ENCODE measurements around the gene IHH.
A peak's percentile ranks its signal among the peaks of the same experiment; 100 is the strongest.

IHH gene

DNA sequence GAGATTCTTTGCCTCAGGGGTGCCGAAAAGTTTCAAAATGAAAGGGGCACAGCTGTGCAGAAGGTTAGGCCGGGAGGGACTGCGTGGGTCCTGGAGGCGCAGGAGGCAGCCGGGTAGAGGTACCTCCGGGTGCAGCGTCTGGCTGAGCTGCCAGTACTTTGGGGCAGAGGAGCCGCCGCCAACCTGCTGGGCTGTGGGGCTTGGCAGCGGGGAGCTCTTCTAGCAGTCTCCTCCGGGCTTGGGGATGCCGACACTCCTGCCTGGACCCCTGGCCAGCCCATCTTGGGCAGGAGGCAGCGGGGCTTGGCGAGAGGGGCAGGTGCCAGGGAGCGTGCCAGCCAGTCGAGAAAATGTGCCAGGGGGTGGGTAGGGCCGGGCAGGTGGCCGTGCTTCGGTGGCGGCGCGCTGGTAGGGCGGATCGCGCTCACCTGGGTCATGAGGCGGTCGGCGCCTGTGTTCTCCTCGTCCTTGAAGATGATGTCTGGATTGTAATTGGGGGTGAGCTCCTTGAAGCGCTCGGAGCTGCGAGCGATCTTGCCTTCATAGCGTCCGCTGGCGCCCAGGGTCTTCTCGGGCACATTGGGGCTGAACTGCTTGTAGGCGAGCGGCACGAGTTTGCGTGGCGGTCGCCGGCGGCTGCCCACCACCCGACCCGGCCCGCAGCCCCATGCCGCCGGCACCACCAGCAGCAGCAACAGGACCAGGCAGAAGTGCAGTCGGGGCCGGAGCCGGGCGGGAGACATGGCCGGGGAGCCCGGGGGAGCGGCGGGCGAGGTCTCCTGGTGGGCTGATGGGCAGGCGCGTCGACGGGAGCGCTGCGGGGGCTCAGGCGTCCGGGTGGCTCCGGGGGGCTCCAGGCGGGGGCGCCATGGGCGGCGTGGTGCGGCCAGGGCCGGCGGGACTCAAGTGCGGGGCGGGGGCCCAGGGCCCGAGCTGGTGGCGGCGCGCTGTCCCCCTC lies 717 bp downstream of the IHH start:
- peak overlapping the region; percentile 6 for H3K4me3 ChIP-seq (ENCODE audit: insufficient read length, low read depth)
- peak; percentile 87 for TF ChIP-seq SUZ12 (IDR thresholded peaks at IDR 0.05; ENCODE audit: extremely low read depth, insufficient read depth, insufficient read length)
- no peak for TF ChIP-seq YY1 (IDR thresholded peaks at IDR 0.05; ENCODE audit: insufficient read depth, insufficient read length)
- no peak for TF ChIP-seq ZNF274 (IDR thresholded peaks at IDR 0.05; ENCODE audit: low read depth, low read length)

GRCh38 chr2:219059375-219059724 lies 1.4 kb downstream of the IHH start:
- H3K4me3 ChIP-seq (ENCODE audit: insufficient read length, low read depth) = no peak overlapping the region
- no peak overlapping the region for H3K9ac ChIP-seq (ENCODE audit: insufficient read length, low read depth)
- DNase-seq (ENCODE audit: low read depth, low spot score) = no peak
- H3K27me3 ChIP-seq (ENCODE audit: insufficient read depth, insufficient read length) = peaks cover 95% of the 10 kb centered on the region
- H3K4me1 ChIP-seq (ENCODE audit: insufficient read depth, insufficient read length) = peaks cover 8% of the 10 kb centered on the region
- peaks cover 9% of the 10 kb centered on the region; the same call in 1 of the 2 replicates for H3K9me3 ChIP-seq (ENCODE audit: insufficient read depth, low read length)
- TF ChIP-seq YY1 (IDR thresholded peaks at IDR 0.05; ENCODE audit: insufficient read depth, insufficient read length) (no peak), ZNF274 (IDR thresholded peaks at IDR 0.05; ENCODE audit: low read depth, low read length) (no peak), SUZ12 (IDR thresholded peaks at IDR 0.05; ENCODE audit: extremely low read depth, insufficient read depth, insufficient read length) (no peak)
- H3K36me3 ChIP-seq (ENCODE audit: insufficient read depth, insufficient read length, low read length) = no peaks in the 10 kb centered on the region

More for the DNA sequence above, 717 bp downstream of the IHH start:
- Histone ChIP-seq H3K9me3 (ENCODE audit: insufficient read depth, low read length) (peaks cover 9% of the 10 kb centered on the region; the same call in 1 of the 2 replicates), H3K4me1 (ENCODE audit: insufficient read depth, insufficient read length) (peaks cover 8% of the 10 kb centered on the region), H3K36me3 (ENCODE audit: insufficient read depth, insufficient read length, low read length) (no peaks in the 10 kb centered on the region), H3K9ac (ENCODE audit: insufficient read length, low read depth) (peak overlapping the region; percentile 47), H3K27me3 (ENCODE audit: insufficient read depth, insufficient read length) (peaks cover 93% of the 10 kb centered on the region)
- DNase-seq (ENCODE audit: low read depth, low spot score) = no peak

- Histone ChIP-seq H3K4me3 (ENCODE audit: insufficient read length, low read depth) (no peak overlapping the region), H3K36me3 (ENCODE audit: insufficient read depth, insufficient read length, low read length) (no peaks in the 10 kb centered on the region), H3K27me3 (ENCODE audit: insufficient read depth, insufficient read length) (peaks cover 92% of the 10 kb centered on the region), H3K4me1 (ENCODE audit: insufficient read depth, insufficient read length) (peaks cover 8% of the 10 kb centered on the region), H3K9me3 (ENCODE audit: insufficient read depth, low read length) (peaks cover 9% of the 10 kb centered on the region; the same call in 1 of the 2 replicates), H3K9ac (ENCODE audit: insufficient read length, low read depth) (no peak overlapping the region)
- no peak for DNase-seq (ENCODE audit: low read depth, low spot score)
- TF ChIP-seq YY1 (IDR thresholded peaks at IDR 0.05; ENCODE audit: insufficient read depth, insufficient read length) (no peak), SUZ12 (IDR thresholded peaks at IDR 0.05; ENCODE audit: extremely low read depth, insufficient read depth, insufficient read length) (no peak), ZNF274 (IDR thresholded peaks at IDR 0.05; ENCODE audit: low read depth, low read length) (no peak)
Observed at GRCh38 chr2:219058541-219059374, 2.0 kb downstream of the IHH start.

DNA sequence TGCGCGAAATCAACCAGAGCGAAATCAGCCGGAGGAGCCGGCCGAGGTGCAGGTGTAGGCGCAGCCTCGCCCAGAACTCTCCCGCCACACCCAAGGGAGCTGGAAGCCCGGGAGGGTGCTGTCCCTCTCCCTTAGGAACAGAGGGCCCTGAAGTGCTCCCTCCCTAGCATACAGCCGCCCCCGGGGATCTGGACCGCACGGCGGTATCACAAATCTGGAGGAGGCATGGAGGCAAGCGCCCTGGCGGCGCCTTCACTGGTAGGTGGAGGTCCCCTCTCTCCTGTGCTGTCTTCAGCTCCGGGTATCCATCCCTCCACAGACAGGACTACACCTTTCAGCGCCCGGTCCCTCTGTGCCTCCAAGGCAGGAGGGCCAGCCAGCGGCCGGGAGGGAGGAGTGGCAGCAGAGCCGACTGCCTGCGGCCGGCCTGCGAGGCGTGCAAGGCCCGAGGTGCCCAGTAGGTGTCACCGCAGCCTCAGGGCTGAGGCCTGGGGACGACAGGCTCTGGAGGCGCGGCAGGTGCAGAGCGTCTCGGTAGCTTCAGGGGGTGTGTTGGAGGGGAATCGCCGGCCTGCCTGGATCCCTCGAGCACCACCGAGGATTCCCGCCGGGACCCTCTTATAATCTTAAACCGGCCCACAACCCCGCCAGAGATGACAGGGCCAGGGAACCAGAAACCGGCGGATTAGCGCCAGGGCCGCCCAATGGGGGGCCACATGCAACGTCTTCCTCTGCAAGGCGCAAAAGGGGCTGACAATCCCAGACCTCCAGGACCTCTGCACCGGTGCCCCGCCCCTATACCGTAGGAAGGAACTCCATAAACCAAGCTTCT lies 2.8 kb downstream of the IHH start:
- no peak for TF ChIP-seq YY1 (IDR thresholded peaks at IDR 0.05; ENCODE audit: insufficient read depth, insufficient read length)
- TF ChIP-seq ZNF274 (IDR thresholded peaks at IDR 0.05; ENCODE audit: low read depth, low read length) = no peak
- no peak for TF ChIP-seq SUZ12 (IDR thresholded peaks at IDR 0.05; ENCODE audit: extremely low read depth, insufficient read depth, insufficient read length)
- DNase-seq (ENCODE audit: low read depth, low spot score) = peak; percentile 69
- no peak overlapping the region for H3K4me3 ChIP-seq (ENCODE audit: insufficient read length, low read depth)
- peaks cover 8% of the 10 kb centered on the region for H3K4me1 ChIP-seq (ENCODE audit: insufficient read depth, insufficient read length)
- H3K9ac ChIP-seq (ENCODE audit: insufficient read length, low read depth) = peak overlapping the region; percentile 42
- peaks cover 83% of the 10 kb centered on the region for H3K27me3 ChIP-seq (ENCODE audit: insufficient read depth, insufficient read length)
- H3K36me3 ChIP-seq (ENCODE audit: insufficient read depth, insufficient read length, low read length) = no peaks in the 10 kb centered on the region
- peaks cover 9% of the 10 kb centered on the region; the same call in 1 of the 2 replicates for H3K9me3 ChIP-seq (ENCODE audit: insufficient read depth, low read length)

- H3K27me3 ChIP-seq (ENCODE audit: insufficient read depth, insufficient read length) = peaks cover 79% of the 10 kb centered on the region
- peaks cover 9% of the 10 kb centered on the region; the same call in 1 of the 2 replicates for H3K9me3 ChIP-seq (ENCODE audit: insufficient read depth, low read length)
- no peak for DNase-seq (ENCODE audit: low read depth, low spot score)
- no peaks in the 10 kb centered on the region for H3K36me3 ChIP-seq (ENCODE audit: insufficient read depth, insufficient read length, low read length)
- H3K4me1 ChIP-seq (ENCODE audit: insufficient read depth, insufficient read length) = peaks cover 8% of the 10 kb centered on the region
- no peak overlapping the region for H3K4me3 ChIP-seq (ENCODE audit: insufficient read length, low read depth)
- H3K9ac ChIP-seq (ENCODE audit: insufficient read length, low read depth) = peak overlapping the region; percentile 42
- TF ChIP-seq ZNF274 (IDR thresholded peaks at IDR 0.05; ENCODE audit: low read depth, low read length) (no peak), SUZ12 (IDR thresholded peaks at IDR 0.05; ENCODE audit: extremely low read depth, insufficient read depth, insufficient read length) (no peak), YY1 (IDR thresholded peaks at IDR 0.05; ENCODE audit: insufficient read depth, insufficient read length) (no peak)
Observed at GRCh38 chr2:219056896-219057708, 3.6 kb downstream of the IHH start.
